Type B pancreatic cell (in vitro differentiated cells): ENCODE data around the gene SMARCD1. TPM values are rescaled to one million over a fixed set of nuclear protein-coding genes. Genes with fewer than 3 reads are reported as not detected.

ENCODE experiments used
- DNase-seq: peaks from one replicate; pipeline ENCODE4 v3.0.0; 2021; ENCODE audit warnings: mixed read lengths; ENCODE audit not compliant: unreplicated experiment; ENCODE audit errors: extremely low spot score
- H3K27ac Mint-ChIP-seq: 2 replicates; pipeline ENCODE4 v1.8.0; 2021; ENCODE audit warnings: mild to moderate bottlenecking, mixed read lengths
- H3K27me3 Mint-ChIP-seq: 2 replicates; pipeline ENCODE4 v1.8.0; 2021; ENCODE audit warnings: mixed read lengths
- H3K36me3 Mint-ChIP-seq: 2 replicates; pipeline ENCODE4 v1.8.0; 2021; ENCODE audit warnings: mixed read lengths
- H3K4me1 Mint-ChIP-seq: one replicate; pipeline ENCODE4 v1.8.0; 2021; ENCODE audit warnings: mixed read lengths; ENCODE audit not compliant: unreplicated experiment
- H3K4me3 Mint-ChIP-seq: 2 replicates; pipeline ENCODE4 v1.8.0; 2021; ENCODE audit warnings: mild to moderate bottlenecking, mixed read lengths
- H3K9me3 Mint-ChIP-seq: 2 replicates; pipeline ENCODE4 v1.8.0; 2021; ENCODE audit warnings: mixed read lengths
- total RNA-seq: library from RNA; stranded (reverse); gene quantifications from 2 replicates; pipeline ENCODE4 v1.2.1, GENCODE V29; 2021; ENCODE audit warnings: low replicate concordance
- TF ChIP-seq, protein P1 (sequence below): fragments of 200-600 bp; sonication (generic); conservative IDR thresholded peaks from 2 replicates; pipeline ENCODE4 v1.5.0; 2021; ENCODE audit warnings: antibody characterized with exemption, mild to moderate bottlenecking

SMARCD1 gene
- total RNA-seq, 1 donor from 2014 or later = 100 TPM

DNA sequence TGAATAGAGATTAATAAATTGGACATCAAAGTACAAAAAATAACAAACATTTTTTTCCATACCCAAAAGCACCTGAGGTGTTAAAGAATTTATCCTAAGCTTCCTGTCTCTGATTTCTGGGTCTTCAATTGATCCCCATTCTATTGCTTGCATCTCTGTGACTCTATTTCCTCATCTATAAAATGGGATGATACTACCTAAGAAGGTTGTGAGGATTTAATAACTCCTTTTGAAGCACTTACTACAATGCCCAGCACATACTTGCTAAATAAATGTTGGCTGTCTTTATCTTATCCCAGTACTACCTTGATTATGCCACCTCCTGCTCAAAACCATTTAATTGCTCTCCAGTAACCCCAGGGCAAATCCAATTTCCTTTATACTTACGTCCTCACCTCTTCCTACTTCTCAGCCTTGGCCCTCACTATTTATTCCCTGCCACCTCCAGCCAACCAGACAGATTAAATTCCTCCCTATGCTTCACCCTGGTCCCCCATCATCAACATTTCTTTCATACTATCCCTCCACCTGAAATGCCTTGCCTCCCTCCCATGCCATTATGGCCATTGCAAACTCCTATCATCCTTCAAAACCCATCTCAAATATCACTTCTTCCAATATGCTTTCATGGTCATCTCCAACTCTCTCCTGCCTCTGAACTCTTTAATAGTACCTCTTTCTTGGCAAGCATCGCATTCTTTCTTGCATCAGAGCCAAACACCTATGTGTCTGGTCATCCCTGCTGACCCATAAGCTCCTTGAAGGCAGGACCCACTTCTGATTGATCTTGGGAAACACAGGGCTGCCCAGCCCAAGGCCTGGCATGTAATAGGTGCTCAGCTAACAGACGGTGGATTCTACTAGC is 35.7 kb upstream of the SMARCD1 start:
- peaks cover 52% of the 10 kb centered on the region for H3K27me3 Mint-ChIP-seq
- peaks cover 9% of the 10 kb centered on the region for H3K4me1 Mint-ChIP-seq
- H3K9me3 Mint-ChIP-seq = no peaks in the 10 kb centered on the region
- H3K36me3 Mint-ChIP-seq = no peaks in the 10 kb centered on the region
- no peak overlapping the region for H3K4me3 Mint-ChIP-seq
- TF ChIP-seq, protein P1, sequence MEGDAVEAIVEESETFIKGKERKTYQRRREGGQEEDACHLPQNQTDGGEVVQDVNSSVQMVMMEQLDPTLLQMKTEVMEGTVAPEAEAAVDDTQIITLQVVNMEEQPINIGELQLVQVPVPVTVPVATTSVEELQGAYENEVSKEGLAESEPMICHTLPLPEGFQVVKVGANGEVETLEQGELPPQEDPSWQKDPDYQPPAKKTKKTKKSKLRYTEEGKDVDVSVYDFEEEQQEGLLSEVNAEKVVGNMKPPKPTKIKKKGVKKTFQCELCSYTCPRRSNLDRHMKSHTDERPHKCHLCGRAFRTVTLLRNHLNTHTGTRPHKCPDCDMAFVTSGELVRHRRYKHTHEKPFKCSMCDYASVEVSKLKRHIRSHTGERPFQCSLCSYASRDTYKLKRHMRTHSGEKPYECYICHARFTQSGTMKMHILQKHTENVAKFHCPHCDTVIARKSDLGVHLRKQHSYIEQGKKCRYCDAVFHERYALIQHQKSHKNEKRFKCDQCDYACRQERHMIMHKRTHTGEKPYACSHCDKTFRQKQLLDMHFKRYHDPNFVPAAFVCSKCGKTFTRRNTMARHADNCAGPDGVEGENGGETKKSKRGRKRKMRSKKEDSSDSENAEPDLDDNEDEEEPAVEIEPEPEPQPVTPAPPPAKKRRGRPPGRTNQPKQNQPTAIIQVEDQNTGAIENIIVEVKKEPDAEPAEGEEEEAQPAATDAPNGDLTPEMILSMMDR = no peak
- H3K27ac Mint-ChIP-seq = no peak overlapping the region
- DNase-seq = no peak

DNA sequence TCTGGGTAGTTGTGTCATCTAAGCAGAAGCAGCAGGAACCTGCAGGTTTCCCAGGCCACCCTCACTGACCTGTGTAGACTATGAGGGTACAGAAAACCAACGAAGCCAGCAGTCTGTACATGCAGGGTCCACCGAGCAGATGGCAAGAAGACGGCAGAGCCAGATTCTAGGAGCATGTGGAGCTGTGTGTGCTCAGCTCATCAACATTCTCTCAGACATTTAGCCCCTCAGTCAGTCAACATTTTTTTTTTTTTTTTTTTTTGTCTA is 35.1 kb upstream of the SMARCD1 start:
- no peaks in the 10 kb centered on the region for H3K9me3 Mint-ChIP-seq
- TF ChIP-seq, protein P1 = no peak
- peak overlapping the region; percentile 80 for H3K4me3 Mint-ChIP-seq
- DNase-seq = no peak
- H3K27ac Mint-ChIP-seq = no peak overlapping the region
- no peaks in the 10 kb centered on the region for H3K36me3 Mint-ChIP-seq
- H3K27me3 Mint-ChIP-seq = peaks cover 52% of the 10 kb centered on the region
- peaks cover 9% of the 10 kb centered on the region for H3K4me1 Mint-ChIP-seq

DNA sequence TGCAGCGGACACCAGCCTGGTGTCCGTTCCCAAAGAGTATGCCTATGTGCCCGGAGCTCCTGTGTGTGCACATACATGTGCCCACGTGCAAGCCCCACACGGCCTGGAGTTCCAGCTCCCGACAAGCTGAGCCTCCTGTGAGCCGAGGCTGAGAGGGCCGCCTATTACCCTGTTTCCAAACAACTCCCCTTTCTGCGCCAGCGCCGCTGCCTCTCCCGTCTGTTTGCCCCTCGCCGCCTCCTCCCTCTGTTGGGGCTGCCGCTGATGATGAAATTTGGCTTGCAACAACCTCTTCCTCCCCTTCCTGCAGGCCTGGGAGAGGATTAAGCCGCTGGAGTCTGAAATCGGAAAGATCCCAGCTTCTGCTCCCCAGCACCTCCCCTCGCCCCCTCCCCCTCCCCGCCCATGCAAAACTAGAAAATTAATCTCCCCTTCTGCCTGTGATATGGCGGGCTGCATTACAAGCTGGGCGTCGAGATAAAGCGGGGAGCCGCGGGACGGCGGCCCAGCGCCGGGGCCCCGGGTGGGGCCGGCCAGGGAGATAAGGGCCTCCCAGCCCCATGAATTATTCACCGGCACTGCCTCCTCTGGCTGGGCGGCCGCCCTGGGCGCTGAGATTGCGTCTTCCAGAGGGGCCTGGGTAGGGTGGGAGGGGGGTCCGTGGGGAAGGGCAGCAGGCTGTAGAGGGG is 34.6 kb upstream of the SMARCD1 start:
- H3K9me3 Mint-ChIP-seq = no peaks in the 10 kb centered on the region
- H3K4me3 Mint-ChIP-seq = peak overlapping the region; percentile 80
- H3K36me3 Mint-ChIP-seq = no peaks in the 10 kb centered on the region
- DNase-seq = no peak
- H3K4me1 Mint-ChIP-seq = peaks cover 10% of the 10 kb centered on the region
- H3K27ac Mint-ChIP-seq = no peak overlapping the region
- peaks cover 55% of the 10 kb centered on the region for H3K27me3 Mint-ChIP-seq
- TF ChIP-seq, protein P1 = no peak

DNA sequence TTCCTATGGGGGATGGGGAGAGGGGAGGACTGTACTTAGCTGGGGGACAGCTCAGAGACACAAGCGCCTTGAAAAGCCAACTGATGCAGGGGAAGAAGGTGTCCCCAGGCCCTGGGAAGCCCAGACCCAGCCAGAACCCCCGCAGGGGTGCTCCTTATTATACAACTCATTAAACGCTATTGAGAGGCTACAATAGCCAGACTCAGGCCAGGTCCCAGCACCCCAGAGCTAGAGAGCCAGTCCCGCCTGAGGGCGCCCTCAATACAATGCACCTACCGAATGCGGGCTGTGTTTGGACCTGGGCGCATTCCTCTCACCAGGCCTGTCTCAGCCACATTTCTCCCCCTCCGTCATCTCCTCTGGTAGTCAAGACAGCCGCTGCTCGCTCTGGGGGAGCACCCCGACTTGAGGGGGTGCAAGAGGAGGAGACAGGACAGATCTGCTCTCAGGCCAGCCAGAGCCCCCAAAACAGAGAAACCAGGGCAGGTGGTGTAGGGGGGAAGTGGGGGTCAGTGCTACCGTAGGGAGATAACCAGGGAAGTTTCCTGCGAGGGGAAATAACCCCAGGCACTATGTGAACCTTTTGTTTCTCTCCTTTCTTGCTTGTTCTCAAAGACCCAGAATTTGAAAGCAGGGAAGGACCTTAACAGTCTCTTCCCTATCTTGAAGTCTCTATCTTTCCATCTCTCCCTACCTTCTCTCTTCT is 33.9 kb upstream of the SMARCD1 start:
- no peak for DNase-seq
- Mint-ChIP-seq H3K27ac (peak overlapping the region; percentile 2), H3K36me3 (no peaks in the 10 kb centered on the region), H3K9me3 (no peaks in the 10 kb centered on the region), H3K27me3 (peaks cover 62% of the 10 kb centered on the region), H3K4me1 (peaks cover 17% of the 10 kb centered on the region), H3K4me3 (peak overlapping the region; percentile 20)
- TF ChIP-seq, protein P1 = no peak

DNA sequence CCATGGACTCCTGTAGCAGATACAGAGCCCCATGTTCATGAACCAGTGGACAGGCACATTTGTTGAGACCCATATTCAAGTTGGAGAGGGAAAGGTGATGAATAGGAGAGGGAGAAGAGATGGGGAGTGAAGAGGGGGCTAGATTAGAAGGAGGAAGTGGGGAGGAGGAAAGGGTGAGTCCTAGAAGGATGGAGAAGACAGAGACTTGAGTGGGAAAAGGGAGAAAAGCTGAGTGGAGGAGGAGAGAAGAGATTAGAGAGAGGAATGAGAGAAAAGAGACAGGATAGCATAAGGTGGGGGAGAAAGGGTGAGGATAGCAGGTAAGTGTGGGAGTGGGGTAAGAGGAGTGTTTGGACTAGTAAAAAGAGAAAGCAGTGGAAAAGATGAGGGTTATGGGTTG is 32.6 kb upstream of the SMARCD1 start:
- Mint-ChIP-seq H3K4me3 (no peak overlapping the region), H3K27ac (no peak overlapping the region), H3K36me3 (no peaks in the 10 kb centered on the region), H3K9me3 (no peaks in the 10 kb centered on the region), H3K27me3 (peaks cover 65% of the 10 kb centered on the region), H3K4me1 (peaks cover 27% of the 10 kb centered on the region)
- TF ChIP-seq, protein P1 = no peak
- DNase-seq = no peak
